Activated B cell treated with CpG ODN at 0.5 μM for 24 hours (primary cell): Measurements from ENCODE around the gene CUX1. TPM values are rescaled to one million over a fixed set of nuclear protein-coding genes. Genes with fewer than 3 reads are reported as not detected.

Experiments used
- ATAC-seq: fragments of 200-7000 bp; cut with Tn5 transposase; one replicate; pipeline ENCODE4 v1.10.0; 2021; ENCODE audit warnings: low read depth, mild to moderate bottlenecking, moderate library complexity
- CTCF ChIA-PET: fragments of 350-600 bp; sonication (Branson Sonifier 250); formaldehyde crosslinking; loops from one replicate; lab custom pipeline; 2021; ENCODE audit warnings: antibody characterized with exemption; lab: Charles Lee
- POLR2A ChIA-PET: fragments of 350-600 bp; sonication (Branson Sonifier 250); formaldehyde crosslinking; loops from one replicate; lab custom pipeline; 2021; ENCODE audit warnings: antibody characterized with exemption; lab: Charles Lee
- DNase-seq: peaks from one replicate; pipeline ENCODE4 v3.0.0; 2022
- H3K27ac Mint-ChIP-seq: one replicate; pipeline ENCODE4 v1.8.0; 2020; ENCODE audit warnings: mixed read lengths
- H3K27me3 Mint-ChIP-seq: one replicate; pipeline ENCODE4 v1.8.0; 2021; ENCODE audit warnings: mixed read lengths
- H3K36me3 Mint-ChIP-seq: one replicate; pipeline ENCODE4 v1.8.0; 2021; ENCODE audit warnings: low read depth, mixed read lengths
- H3K4me1 Mint-ChIP-seq: one replicate; pipeline ENCODE4 v1.8.0; 2021; ENCODE audit warnings: mixed read lengths
- H3K4me3 Mint-ChIP-seq: one replicate; pipeline ENCODE4 v1.8.0; 2020; ENCODE audit warnings: mild to moderate bottlenecking, mixed read lengths
- H3K9me3 Mint-ChIP-seq: one replicate; pipeline ENCODE4 v1.8.0; 2020; ENCODE audit warnings: mixed read lengths
- CTCF ChIP-seq: fragments of 200-600 bp; IDR thresholded peaks from one replicate; pipeline ENCODE4 v1.8.0; 2022; ENCODE audit warnings: antibody characterized with exemption, mild to moderate bottlenecking
- intact Hi-C: fragments of 100-400 bp; cut with micrococcal nuclease; formaldehyde crosslinking; loops from one replicate; pipeline ENCODE4 v1.15.1; 2024
- total RNA-seq: library from RNA; stranded (reverse); gene quantifications from 2 replicates; pipeline ENCODE4 v1.2.3, GENCODE V29; 2022

CUX1 gene
- total RNA-seq, 1 donor from 2014 or later: 61.7 TPM

GRCh38 chr7:102277901-102278300 lies 460.5 kb downstream of the CUX1 start:
- no peaks in the 10 kb centered on the region for H3K27me3 Mint-ChIP-seq
- no peak for ATAC-seq
- no peaks in the 10 kb centered on the region for H3K9me3 Mint-ChIP-seq
- intact Hi-C loops: no loop called here
- peaks cover 20% of the 10 kb centered on the region for H3K4me1 Mint-ChIP-seq
- ChIA-PET CTCF (interaction anchor here (1.1 to 5.8 kb wide), 4 partner anchors 109 to 735 kb away, joined by 3 to 91 read pairs (median 16); partner anchors contain the start of gene PRKRIP1), POLR2A (no interaction called here)
- no peak overlapping the region for H3K4me3 Mint-ChIP-seq
- no peak for DNase-seq
- TF ChIP-seq CTCF: no peak
- no peak overlapping the region for H3K27ac Mint-ChIP-seq
- no peaks in the 10 kb centered on the region for H3K36me3 Mint-ChIP-seq

- ChIA-PET POLR2A (interaction anchor here (0.6 to 1.3 kb wide), 3 partner anchors 27 to 125 kb away, joined by 3 to 6 read pairs (median 3); partner anchors contain the start of gene PRKRIP1), CTCF (interaction anchor here (0.8 to 5.8 kb wide), 12 partner anchors 9 to 737 kb away, joined by 3 to 91 read pairs (median 6); partner anchors contain the start of gene PRKRIP1)
- intact Hi-C loops: loop anchor here (1.0 kb wide), 3 partner anchors 38 to 171 kb away; no protein-coding TSS in a partner anchor
- Mint-ChIP-seq H3K36me3 (no peaks in the 10 kb centered on the region), H3K27me3 (no peaks in the 10 kb centered on the region), H3K4me3 (peak overlapping the region; percentile 71), H3K4me1 (peaks cover 36% of the 10 kb centered on the region), H3K27ac (peak overlapping the region; percentile 76), H3K9me3 (no peaks in the 10 kb centered on the region)
- DNase-seq: peak; percentile 65
- ATAC-seq: peak; percentile 94
- peak; percentile 24 for TF ChIP-seq CTCF
Observed at GRCh38 chr7:102279537-102280400, 462.3 kb downstream of the CUX1 start.

DNA sequence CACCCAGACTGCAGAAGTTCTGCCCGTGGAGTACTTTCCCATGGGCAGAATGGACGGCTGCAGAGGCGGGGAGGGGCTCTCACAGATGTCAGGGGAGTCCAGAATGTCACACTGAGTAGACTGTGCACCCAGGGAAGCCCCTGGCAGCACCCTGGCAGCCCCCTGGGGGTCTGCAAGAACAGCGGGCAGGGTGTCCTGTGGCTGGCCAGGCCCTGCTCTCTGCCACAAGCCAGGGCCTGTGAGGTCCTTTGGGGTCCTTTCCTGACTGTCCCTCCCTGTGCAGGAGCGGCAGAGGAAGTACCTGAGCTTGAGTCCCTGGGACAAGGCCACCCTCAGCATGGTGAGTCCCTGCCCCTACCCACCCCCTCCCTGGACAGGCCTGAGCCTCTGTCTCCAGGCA lies 463.1 kb downstream of the CUX1 start:
- no peaks in the 10 kb centered on the region for H3K36me3 Mint-ChIP-seq
- ATAC-seq (no peak), DNase-seq (no peak)
- intact Hi-C loops: no loop called here
- H3K4me1 Mint-ChIP-seq: peaks cover 43% of the 10 kb centered on the region
- H3K4me3 Mint-ChIP-seq: no peak overlapping the region
- no peak for TF ChIP-seq CTCF
- ChIA-PET CTCF (interaction anchor here (1.2 to 5.8 kb wide), 4 partner anchors 83 to 113 kb away, joined by 3 to 91 read pairs (median 15); partner anchors contain the start of gene PRKRIP1), POLR2A (no interaction called here)
- H3K9me3 Mint-ChIP-seq: no peaks in the 10 kb centered on the region
- H3K27me3 Mint-ChIP-seq: no peaks in the 10 kb centered on the region
- no peak overlapping the region for H3K27ac Mint-ChIP-seq

DNA sequence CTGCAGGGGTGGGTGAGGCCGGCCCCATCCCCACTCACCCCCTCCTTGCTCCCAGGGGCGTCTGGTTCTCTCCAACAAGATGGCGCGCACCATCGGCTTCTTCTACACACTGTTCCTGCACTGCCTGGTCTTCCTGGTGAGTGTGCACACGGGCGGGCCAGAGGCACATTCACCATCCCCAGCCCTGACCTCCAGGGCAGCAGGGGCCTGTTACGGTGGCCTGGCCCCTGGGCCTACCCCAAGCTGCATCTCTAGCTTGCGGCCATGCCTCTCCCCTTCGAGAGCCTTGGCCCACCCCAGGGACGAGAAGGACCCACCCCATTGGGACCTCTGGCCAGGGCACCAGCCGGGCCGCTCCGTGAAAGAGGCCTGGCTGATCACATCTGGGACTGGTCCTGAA lies 464.4 kb downstream of the CUX1 start:
- Mint-ChIP-seq H3K4me1 (peaks cover 45% of the 10 kb centered on the region), H3K27ac (no peak overlapping the region), H3K9me3 (no peaks in the 10 kb centered on the region), H3K27me3 (no peaks in the 10 kb centered on the region), H3K4me3 (no peak overlapping the region), H3K36me3 (no peaks in the 10 kb centered on the region)
- DNase-seq (no peak), ATAC-seq (no peak)
- ChIA-PET CTCF (interaction anchor here (1.2 to 5.8 kb wide), 2 partner anchors 82 to 112 kb away, joined by 3 to 91 read pairs; partner anchors contain the start of gene PRKRIP1), POLR2A (no interaction called here)
- no peak for TF ChIP-seq CTCF
- intact Hi-C loops: no loop called here
